ENCODE data around the gene FAM83B.
"Not testable (repeated sequence)": the region's sequence is repeated elsewhere in the genome, so short reads cannot be mapped to it uniquely, and the experiment has no call there.

FAM83B gene

GRCh38 chr6:54879188-54879985, 32.8 kb downstream of the FAM83B start:
- TF ChIP-seq, protein P1, sequence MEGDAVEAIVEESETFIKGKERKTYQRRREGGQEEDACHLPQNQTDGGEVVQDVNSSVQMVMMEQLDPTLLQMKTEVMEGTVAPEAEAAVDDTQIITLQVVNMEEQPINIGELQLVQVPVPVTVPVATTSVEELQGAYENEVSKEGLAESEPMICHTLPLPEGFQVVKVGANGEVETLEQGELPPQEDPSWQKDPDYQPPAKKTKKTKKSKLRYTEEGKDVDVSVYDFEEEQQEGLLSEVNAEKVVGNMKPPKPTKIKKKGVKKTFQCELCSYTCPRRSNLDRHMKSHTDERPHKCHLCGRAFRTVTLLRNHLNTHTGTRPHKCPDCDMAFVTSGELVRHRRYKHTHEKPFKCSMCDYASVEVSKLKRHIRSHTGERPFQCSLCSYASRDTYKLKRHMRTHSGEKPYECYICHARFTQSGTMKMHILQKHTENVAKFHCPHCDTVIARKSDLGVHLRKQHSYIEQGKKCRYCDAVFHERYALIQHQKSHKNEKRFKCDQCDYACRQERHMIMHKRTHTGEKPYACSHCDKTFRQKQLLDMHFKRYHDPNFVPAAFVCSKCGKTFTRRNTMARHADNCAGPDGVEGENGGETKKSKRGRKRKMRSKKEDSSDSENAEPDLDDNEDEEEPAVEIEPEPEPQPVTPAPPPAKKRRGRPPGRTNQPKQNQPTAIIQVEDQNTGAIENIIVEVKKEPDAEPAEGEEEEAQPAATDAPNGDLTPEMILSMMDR (IDR thresholded peaks at IDR 0.05) = no peak
- Histone ChIP-seq H3K4me1 (ENCODE audit: control insufficient read depth in 1 of 2, insufficient read depth in 1 of 2, low read depth in 1 of 2, low read length in 1 of 2) (no peaks in the 10 kb centered on the region), H3K4me3 (ENCODE audit: low read depth in 1 of 2, low read length in 1 of 2) (no peak overlapping the region), H3K36me3 (no peaks in the 10 kb centered on the region), H3K27me3 (no peaks in the 10 kb centered on the region), H3K27ac (no peak overlapping the region), H3K9me3 (no peaks in the 10 kb centered on the region)

GRCh38 chr6:54881067-54881730, 34.6 kb downstream of the FAM83B start:
- no peaks in the 10 kb centered on the region for H3K27me3 ChIP-seq
- no peaks in the 10 kb centered on the region for H3K36me3 ChIP-seq
- H3K4me1 ChIP-seq (ENCODE audit: control insufficient read depth in 1 of 2, insufficient read depth in 1 of 2, low read depth in 1 of 2, low read length in 1 of 2) = no peaks in the 10 kb centered on the region
- H3K27ac ChIP-seq = no peak overlapping the region
- TF ChIP-seq, protein P1 (IDR thresholded peaks at IDR 0.05) = no peak
- no peaks in the 10 kb centered on the region for H3K9me3 ChIP-seq
- H3K4me3 ChIP-seq (ENCODE audit: low read depth in 1 of 2, low read length in 1 of 2) = no peak overlapping the region

DNA sequence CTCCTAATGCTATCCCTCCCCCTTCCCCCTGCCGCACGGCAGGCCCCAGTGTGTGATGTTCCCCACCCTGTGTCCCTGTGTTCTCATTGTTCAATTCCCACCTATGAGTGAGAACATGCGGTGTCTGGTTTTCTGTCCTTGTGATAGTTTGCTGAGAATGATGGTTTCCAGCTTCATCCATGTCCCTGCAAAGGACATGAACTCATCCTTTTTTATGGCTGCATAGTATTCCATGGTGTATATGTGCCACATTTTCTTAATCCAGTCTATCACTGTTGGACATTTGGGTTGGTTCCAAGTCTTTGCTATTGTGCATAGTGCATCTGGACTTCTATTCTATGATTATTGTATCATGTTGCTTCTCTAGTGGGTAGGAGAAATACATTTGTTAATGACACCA, 35.3 kb downstream of the FAM83B start:
- not testable (repeated sequence) for H3K36me3 ChIP-seq; H3K9me3 ChIP-seq; H3K4me3 ChIP-seq (ENCODE audit: low read depth in 1 of 2, low read length in 1 of 2); H3K27ac ChIP-seq; H3K27me3 ChIP-seq; H3K4me1 ChIP-seq (ENCODE audit: control insufficient read depth in 1 of 2, insufficient read depth in 1 of 2, low read depth in 1 of 2, low read length in 1 of 2)

DNA sequence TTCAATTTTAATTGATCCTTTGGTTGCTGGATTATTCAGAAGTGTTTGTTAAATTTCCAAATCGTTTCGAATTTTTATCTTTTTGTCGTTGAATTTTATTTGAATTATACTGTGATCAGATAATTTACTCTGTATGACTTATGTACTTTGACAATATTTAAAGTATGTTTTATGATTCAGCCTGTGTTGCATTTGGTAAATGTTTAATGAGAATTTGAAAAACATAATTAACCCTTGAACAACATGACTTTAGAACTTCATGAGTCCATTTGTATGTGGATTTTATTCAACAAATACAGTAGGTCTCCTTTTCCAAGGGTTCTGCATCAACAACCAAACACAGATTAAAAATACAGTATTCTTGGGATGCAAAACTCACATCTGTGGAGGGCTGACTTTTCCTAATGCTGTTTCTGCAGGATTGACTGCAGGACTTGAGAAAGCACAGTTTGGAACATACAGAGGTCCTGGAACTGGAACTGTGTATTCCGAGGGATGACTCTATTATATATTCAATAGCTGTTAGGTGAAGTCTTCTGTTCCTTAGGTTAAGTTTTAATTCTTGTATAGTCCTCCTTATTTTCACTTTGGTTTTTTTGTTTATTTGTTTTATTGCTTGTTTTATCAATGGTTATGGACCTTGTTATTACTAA, 40.5 kb downstream of the FAM83B start:
- Histone ChIP-seq H3K4me3 (ENCODE audit: low read depth in 1 of 2, low read length in 1 of 2) (no peak overlapping the region), H3K27me3 (no peaks in the 10 kb centered on the region), H3K27ac (no peak overlapping the region), H3K36me3 (no peaks in the 10 kb centered on the region), H3K9me3 (no peaks in the 10 kb centered on the region), H3K4me1 (ENCODE audit: control insufficient read depth in 1 of 2, insufficient read depth in 1 of 2, low read depth in 1 of 2, low read length in 1 of 2) (no peaks in the 10 kb centered on the region)
- TF ChIP-seq, protein P1 (IDR thresholded peaks at IDR 0.05) = no peak

DNA sequence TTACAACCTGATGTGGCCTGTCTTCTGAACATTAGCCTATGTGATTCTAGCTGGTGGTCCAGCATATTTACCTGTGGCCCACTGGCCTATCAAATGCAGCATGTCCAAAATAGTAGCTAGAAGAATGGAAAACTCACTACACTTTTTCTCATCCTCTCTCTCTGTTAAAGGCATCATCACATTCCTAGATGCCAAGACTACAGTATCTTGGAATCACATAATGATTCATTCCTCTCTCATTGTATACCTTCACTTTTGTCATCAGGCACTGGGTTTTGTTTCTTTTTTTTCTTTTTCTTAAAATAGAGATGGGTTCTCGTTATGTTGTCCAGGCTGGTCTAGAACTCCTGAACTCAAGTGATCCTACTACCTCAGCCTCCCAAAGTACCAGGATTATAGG, 45.0 kb downstream of the FAM83B start:
- Histone ChIP-seq H3K27me3 (no peaks in the 10 kb centered on the region), H3K36me3 (no peaks in the 10 kb centered on the region), H3K4me1 (ENCODE audit: control insufficient read depth in 1 of 2, insufficient read depth in 1 of 2, low read depth in 1 of 2, low read length in 1 of 2) (no peaks in the 10 kb centered on the region), H3K9me3 (no peaks in the 10 kb centered on the region), H3K27ac (no peak overlapping the region), H3K4me3 (ENCODE audit: low read depth in 1 of 2, low read length in 1 of 2) (no peak overlapping the region)
- TF ChIP-seq, protein P1 (IDR thresholded peaks at IDR 0.05) = no peak

- no peaks in the 10 kb centered on the region for H3K9me3 ChIP-seq
- H3K27ac ChIP-seq = no peak overlapping the region
- H3K4me3 ChIP-seq (ENCODE audit: low read depth in 1 of 2, low read length in 1 of 2) = no peak overlapping the region
- H3K27me3 ChIP-seq = no peaks in the 10 kb centered on the region
- TF ChIP-seq, protein P1 (IDR thresholded peaks at IDR 0.05) = no peak
- no peaks in the 10 kb centered on the region for H3K4me1 ChIP-seq (ENCODE audit: control insufficient read depth in 1 of 2, insufficient read depth in 1 of 2, low read depth in 1 of 2, low read length in 1 of 2)
- H3K36me3 ChIP-seq = no peaks in the 10 kb centered on the region
Measured at GRCh38 chr6:54892831-54893230, 46.3 kb downstream of the FAM83B start.
